ENCODE results near the gene ARHGEF16. TPM values are rescaled to one million over a fixed set of nuclear protein-coding genes. Genes with fewer than 3 reads are reported as not detected.

The ARHGEF16 gene
- total and polyA plus RNA-seq, 5 donors = 0.28 to 2.5 (median 1.6) TPM

DNA sequence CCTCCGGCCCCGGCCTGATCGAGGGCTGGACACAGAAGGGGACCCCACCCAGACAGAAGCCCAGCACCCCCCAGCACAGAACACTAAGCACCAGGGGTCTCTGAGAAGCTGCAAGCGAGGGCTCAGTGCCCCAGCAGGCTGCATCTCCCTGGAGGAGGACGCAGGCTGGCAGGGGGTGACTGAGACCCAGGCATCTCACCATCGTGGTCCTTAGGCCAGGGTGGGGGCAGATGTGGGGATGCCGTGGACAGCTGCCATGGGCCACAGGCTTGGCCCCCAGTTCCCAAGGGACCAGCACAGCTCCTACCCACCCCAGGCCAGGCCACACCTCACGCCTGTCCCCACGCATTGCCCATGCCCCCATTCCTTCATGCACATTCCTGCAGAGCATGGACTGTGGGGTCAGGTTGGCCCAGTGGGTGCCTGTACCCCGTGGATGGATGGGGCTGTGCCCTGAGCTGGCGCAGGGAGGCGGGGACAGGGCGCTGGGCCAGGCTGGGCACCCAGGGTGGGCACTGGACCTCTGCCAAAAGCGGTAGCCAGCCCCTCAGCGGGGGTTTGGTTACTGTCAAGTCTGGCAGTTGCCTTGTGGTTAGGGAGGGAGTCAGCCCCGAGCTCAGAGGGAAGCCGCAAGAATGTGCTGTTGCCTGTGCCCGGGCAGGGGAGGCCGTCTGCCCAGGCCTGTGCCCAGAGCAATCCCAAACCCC, 61.5 kb downstream of the ARHGEF16 start:
- WGBS = 79% methylated on average over 19 of the region's 19 CpGs
- H3K4me1 ChIP-seq (ENCODE audit: control insufficient read depth, insufficient read depth, low read length) = no peaks in the 10 kb centered on the region
- intact Hi-C loops (cut with DNase I) = no loop called here
- H3K27me3 ChIP-seq (ENCODE audit: control insufficient read depth, insufficient read depth) = no peaks in the 10 kb centered on the region
- ATAC-seq (no peak), DNase-seq (no peak)
- H3K4me3 ChIP-seq (ENCODE audit: low read length) = no peak overlapping the region
- H3K9me3 ChIP-seq (ENCODE audit: control insufficient read depth, low read length) = no peaks in the 10 kb centered on the region
- no peak overlapping the region for H3K27ac ChIP-seq (ENCODE audit: low read length)

DNA sequence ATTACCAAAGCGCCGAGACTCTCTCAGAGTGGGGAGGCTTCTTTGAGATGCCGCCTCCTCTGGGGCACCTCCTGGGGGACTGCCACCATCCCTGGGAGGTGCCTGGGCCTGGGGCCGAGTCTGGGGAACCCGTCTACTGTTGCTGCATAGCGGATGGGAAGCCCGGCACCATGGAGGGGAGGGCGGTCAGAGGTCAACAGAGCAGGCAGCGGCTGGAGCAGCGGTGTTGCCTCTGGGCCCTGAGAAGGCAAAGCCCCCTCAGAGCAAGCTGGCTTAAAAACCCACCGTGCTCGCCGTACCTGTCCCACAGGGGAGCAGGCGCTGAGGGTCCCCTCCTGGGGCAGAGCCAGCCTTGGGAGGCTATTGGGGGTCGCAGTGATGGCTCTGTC, 62.0 kb downstream of the ARHGEF16 start:
- no peak for ATAC-seq
- no peaks in the 10 kb centered on the region for H3K4me1 ChIP-seq (ENCODE audit: control insufficient read depth, insufficient read depth, low read length)
- no peak overlapping the region for H3K4me3 ChIP-seq (ENCODE audit: low read length)
- H3K9me3 ChIP-seq (ENCODE audit: control insufficient read depth, low read length) = no peaks in the 10 kb centered on the region
- no peak overlapping the region for H3K27ac ChIP-seq (ENCODE audit: low read length)
- no peaks in the 10 kb centered on the region for H3K27me3 ChIP-seq (ENCODE audit: control insufficient read depth, insufficient read depth)
- no peak for DNase-seq
- intact Hi-C loops (cut with DNase I) = no loop called here
- WGBS = 84% methylated on average over 15 of the region's 15 CpGs

DNA sequence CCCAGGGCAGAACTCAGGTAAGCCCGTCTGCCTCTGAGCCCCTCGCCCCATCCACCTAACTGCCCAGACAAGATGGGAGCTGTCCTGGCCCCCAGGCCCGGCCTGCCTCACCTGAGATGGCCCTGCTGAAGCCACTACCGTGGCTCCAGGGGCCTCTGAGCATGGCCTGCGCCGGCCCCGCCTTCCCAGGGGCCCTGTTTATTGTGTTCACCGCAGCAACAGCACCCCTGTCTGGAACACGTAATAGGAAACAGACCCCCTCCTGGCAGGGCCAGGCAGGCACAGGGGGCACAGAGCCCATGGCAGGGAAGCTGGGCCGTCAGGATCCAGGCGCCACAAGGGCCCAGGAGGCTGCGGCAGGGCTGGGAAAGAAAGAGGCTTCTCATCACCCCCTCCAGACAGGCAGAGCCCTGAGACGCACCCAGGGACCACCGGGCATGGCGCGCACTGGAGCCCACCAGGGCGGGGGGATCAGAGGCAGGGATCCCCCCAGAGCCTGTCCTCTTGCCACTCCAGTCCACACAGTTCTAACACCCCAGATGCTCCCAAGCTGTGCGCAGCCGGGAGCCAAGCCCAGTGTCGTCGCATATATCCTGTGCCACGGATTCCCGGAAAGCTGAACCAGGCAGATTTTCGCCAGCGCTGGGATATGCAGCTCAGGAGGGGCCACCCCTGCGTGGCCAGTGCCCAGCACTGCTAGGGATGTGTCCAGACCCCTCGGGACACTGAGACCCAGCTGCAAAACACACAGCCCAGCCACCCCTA, 62.6 kb downstream of the ARHGEF16 start:
- Histone ChIP-seq H3K9me3 (ENCODE audit: control insufficient read depth, low read length) (no peaks in the 10 kb centered on the region), H3K27ac (ENCODE audit: low read length) (no peak overlapping the region), H3K4me1 (ENCODE audit: control insufficient read depth, insufficient read depth, low read length) (no peaks in the 10 kb centered on the region), H3K27me3 (ENCODE audit: control insufficient read depth, insufficient read depth) (no peaks in the 10 kb centered on the region), H3K4me3 (ENCODE audit: low read length) (no peak overlapping the region)
- ATAC-seq (no peak), DNase-seq (no peak)
- intact Hi-C loops (cut with DNase I) = no loop called here
- WGBS = 88% methylated on average over 27 of the region's 27 CpGs

DNA sequence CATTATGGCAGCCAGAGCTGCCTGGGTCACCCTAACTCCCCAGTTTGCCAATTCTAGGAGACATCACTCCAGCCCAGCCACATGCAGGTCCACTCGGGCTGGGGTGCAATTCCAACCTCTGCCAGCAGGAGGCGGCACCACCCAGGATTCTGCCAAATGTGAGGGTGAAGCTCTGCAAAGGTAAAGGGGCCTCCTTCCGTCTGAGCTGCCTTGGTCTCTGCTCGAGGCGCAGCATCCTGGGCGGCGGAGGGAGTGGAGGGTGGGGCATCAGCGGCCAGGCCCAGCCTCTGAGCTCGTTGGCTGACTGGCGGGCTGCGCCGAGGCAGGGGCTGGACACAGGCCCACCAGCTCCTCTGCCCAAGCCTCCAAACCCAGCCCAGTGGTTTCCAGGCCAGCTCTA, 63.8 kb downstream of the ARHGEF16 start:
- no peaks in the 10 kb centered on the region for H3K27me3 ChIP-seq (ENCODE audit: control insufficient read depth, insufficient read depth)
- no peak overlapping the region for H3K27ac ChIP-seq (ENCODE audit: low read length)
- H3K4me3 ChIP-seq (ENCODE audit: low read length) = no peak overlapping the region
- no peak for DNase-seq
- 94% methylated on average over 12 of the region's 12 CpGs for WGBS
- H3K4me1 ChIP-seq (ENCODE audit: control insufficient read depth, insufficient read depth, low read length) = no peaks in the 10 kb centered on the region
- H3K9me3 ChIP-seq (ENCODE audit: control insufficient read depth, low read length) = no peaks in the 10 kb centered on the region
- no peak for ATAC-seq
- intact Hi-C loops (cut with DNase I) = no loop called here

DNA sequence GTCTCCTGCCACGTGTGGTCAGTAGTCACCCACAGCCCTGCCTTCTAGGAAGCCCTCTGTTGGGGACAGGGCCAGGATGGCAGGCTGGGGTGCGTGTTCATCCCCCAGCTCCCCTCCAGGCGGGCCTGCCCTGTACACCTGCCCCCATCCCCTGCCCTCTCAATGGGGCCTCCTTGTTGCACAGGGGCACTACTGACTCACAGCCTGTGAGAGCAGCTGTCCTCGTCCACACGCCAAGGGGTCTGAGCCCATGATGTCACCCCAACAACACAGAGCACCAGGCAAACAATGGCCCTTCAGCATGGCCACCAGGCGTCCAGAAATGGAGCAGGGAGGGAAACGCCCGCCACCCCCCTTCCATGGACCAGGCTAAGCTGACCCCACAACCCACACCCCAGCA, 64.3 kb downstream of the ARHGEF16 start:
- no peaks in the 10 kb centered on the region for H3K27me3 ChIP-seq (ENCODE audit: control insufficient read depth, insufficient read depth)
- 94% methylated on average over 8 of the region's 8 CpGs for WGBS
- intact Hi-C loops (cut with DNase I) = no loop called here
- no peaks in the 10 kb centered on the region for H3K4me1 ChIP-seq (ENCODE audit: control insufficient read depth, insufficient read depth, low read length)
- H3K27ac ChIP-seq (ENCODE audit: low read length) = no peak overlapping the region
- no peak overlapping the region for H3K4me3 ChIP-seq (ENCODE audit: low read length)
- no peaks in the 10 kb centered on the region for H3K9me3 ChIP-seq (ENCODE audit: control insufficient read depth, low read length)
- DNase-seq (no peak), ATAC-seq (no peak)

DNA sequence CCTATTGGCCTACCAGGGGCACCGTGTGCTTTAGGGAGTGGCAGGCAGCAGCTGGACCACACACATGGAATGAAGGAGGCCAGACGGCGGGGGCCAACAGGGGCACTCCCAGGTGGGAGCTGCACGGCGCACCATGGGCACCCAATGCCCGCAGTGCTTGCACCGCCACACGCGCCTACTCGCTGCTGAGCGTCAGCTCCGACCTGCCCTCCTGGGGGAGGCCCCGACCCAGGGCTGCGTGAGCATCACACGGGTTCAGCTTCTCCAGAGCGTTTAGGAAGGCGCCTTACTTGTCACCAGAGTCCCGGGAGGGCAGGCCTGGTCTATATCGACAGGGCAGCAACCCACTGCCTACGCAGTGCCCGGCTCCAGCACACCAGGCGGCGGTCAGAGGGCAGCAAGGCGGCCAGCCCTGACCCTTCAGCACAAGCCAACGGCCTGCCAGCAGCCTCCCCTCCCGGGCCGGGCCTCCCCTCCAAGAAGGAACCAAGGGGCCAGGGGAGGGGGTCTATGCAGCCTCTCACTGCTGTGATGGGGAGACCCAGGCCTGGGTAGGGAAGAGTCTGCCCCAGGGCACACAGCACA, 64.9 kb downstream of the ARHGEF16 start:
- 95% methylated on average over 27 of the region's 27 CpGs for WGBS
- Histone ChIP-seq H3K9me3 (ENCODE audit: control insufficient read depth, low read length) (no peaks in the 10 kb centered on the region), H3K4me3 (ENCODE audit: low read length) (no peak overlapping the region), H3K27ac (ENCODE audit: low read length) (no peak overlapping the region), H3K27me3 (ENCODE audit: control insufficient read depth, insufficient read depth) (no peaks in the 10 kb centered on the region), H3K4me1 (ENCODE audit: control insufficient read depth, insufficient read depth, low read length) (no peaks in the 10 kb centered on the region)
- intact Hi-C loops (cut with DNase I) = no loop called here
- no peak for ATAC-seq
- DNase-seq = no peak

DNA sequence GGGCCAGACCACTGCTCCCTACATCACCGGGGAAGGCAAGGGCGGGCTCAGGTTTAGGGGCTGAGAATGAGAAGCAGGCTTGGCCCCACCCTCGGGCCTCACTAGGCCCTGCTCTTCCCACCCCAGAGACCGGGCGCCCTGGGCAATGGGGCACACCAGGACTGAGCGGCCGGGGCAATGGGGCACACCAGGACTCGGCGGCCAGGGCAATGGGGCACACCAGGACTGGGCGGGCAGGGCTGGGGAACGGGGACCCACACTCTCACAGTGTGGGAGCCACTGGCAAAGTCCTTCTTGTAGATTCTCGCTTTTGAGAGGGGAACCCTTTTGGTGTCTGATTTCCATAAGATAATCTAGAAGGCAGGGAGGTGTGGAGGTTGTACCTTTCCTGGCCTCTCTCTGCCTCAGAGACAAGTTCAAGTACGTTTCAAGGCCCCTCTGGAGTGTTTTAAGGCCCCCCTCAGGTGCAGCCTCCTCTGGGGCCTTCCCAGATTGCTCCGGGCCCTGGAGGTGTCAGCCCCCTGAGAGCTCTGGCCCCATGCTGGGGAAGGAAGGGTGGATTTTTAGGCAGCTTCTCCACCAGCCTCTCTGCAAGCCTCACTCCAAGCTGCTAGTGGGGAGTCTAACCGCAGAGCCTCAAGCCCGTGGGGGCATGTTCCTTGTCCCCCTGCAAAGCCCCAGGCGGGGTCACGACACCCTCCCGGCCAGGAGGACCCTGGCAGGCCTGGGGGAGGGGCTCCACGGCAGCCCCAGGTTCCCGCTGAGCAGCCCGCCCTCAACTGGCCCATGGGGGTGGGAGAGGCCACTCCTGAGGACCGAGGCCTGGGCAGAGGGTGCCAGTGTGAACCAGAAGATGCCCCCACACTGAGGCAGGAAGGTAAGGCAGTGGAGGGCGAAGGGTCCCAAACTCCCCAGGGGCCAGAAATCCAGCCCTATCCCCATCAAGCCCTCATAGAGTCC, 66.2 kb downstream of the ARHGEF16 start:
- Histone ChIP-seq H3K27ac (ENCODE audit: low read length) (no peak overlapping the region), H3K4me3 (ENCODE audit: low read length) (no peak overlapping the region), H3K4me1 (ENCODE audit: control insufficient read depth, insufficient read depth, low read length) (no peaks in the 10 kb centered on the region), H3K9me3 (ENCODE audit: control insufficient read depth, low read length) (no peaks in the 10 kb centered on the region), H3K27me3 (ENCODE audit: control insufficient read depth, insufficient read depth) (no peaks in the 10 kb centered on the region)
- ATAC-seq = no peak
- no peak for DNase-seq
- WGBS = 86% methylated on average over 24 of the region's 24 CpGs
- intact Hi-C loops (cut with DNase I) = no loop called here

DNA sequence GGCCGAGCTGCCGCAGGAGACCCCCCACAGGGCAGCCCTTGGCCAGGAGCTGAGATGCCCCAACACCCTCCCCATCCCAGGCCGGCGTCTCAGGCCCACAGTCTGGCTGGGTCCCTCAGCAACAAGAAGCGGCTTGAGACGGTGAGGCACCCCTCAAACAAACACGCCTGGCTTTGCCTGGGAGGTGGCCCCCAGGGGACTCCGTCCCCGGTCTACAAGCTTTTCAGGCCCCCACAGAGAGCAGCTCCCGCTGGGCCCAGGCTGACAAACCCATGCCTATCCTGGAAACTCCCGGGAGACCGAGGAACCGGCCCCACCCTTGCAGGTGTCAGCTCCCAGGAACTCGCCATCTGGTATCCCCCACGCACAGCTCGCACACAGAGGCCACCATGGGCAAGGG, 67.0 kb downstream of the ARHGEF16 start:
- H3K9me3 ChIP-seq (ENCODE audit: control insufficient read depth, low read length) = no peaks in the 10 kb centered on the region
- 85% methylated on average over 16 of the region's 16 CpGs for WGBS
- H3K4me1 ChIP-seq (ENCODE audit: control insufficient read depth, insufficient read depth, low read length) = no peaks in the 10 kb centered on the region
- H3K27me3 ChIP-seq (ENCODE audit: control insufficient read depth, insufficient read depth) = no peaks in the 10 kb centered on the region
- H3K4me3 ChIP-seq (ENCODE audit: low read length) = no peak overlapping the region
- ATAC-seq (no peak), DNase-seq (no peak)
- H3K27ac ChIP-seq (ENCODE audit: low read length) = no peak overlapping the region
- intact Hi-C loops (cut with DNase I) = no loop called here

DNA sequence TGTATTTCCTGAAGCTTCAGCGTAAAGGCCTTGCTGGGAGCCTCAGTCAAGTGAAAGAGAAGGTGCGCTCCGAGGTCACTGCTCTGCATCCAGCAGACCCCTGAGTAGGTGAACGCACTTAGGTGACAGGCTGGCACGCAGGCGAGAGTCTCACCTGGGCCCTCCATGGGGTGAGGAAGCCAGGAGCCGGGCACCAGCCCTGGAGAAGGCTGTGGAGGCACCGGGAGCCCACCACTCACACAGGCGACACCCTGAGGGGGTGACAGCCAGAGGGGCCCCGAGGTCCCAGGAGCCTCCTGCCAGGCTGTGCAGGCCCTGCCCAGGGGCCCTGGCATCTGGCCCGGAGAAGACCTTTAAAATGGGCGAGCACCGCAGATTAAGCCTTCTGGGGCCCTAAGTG, 67.6 kb downstream of the ARHGEF16 start:
- Histone ChIP-seq H3K9me3 (ENCODE audit: control insufficient read depth, low read length) (no peaks in the 10 kb centered on the region), H3K27me3 (ENCODE audit: control insufficient read depth, insufficient read depth) (no peaks in the 10 kb centered on the region), H3K4me1 (ENCODE audit: control insufficient read depth, insufficient read depth, low read length) (no peaks in the 10 kb centered on the region), H3K4me3 (ENCODE audit: low read length) (no peak overlapping the region), H3K27ac (ENCODE audit: low read length) (no peak overlapping the region)
- ATAC-seq (no peak), DNase-seq (no peak)
- intact Hi-C loops (cut with DNase I) = no loop called here
- WGBS = 93% methylated on average over 13 of the region's 13 CpGs

DNA sequence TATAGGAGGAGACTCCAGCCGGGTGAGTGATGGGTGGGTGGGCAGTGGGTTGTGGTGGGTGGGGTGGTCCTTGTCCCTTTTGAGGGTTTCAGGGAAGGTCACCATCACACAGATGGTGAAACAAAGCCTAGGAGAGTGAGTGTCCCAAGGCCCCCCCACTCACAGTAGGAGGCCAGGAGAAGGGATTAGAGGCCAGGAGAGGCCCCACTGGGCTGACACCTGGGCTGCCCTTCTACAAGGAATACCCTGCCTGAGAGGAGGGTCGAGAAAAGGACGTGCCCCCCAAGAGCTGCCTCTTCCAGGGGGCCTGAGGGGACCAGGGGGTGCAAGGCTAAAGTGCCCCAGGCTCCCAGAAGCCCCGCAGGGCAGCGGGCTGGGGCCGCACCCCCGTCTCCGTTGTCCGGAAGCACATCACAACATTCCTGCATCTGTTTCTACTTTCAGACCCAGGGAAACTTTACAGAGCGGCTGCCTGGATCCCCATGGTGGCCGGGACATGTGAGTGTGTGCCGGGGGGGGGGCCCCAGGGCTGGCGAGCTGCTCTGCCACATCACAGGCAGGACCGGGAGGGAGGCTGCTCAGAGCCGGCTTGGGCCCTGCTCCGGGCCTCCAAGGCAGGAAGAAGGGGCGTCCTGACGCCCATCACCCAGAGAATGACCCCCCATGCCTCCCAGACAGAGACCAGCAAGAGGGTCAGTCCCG, 68.2 kb downstream of the ARHGEF16 start:
- Histone ChIP-seq H3K4me1 (ENCODE audit: control insufficient read depth, insufficient read depth, low read length) (no peaks in the 10 kb centered on the region), H3K27me3 (ENCODE audit: control insufficient read depth, insufficient read depth) (no peaks in the 10 kb centered on the region), H3K9me3 (ENCODE audit: control insufficient read depth, low read length) (no peaks in the 10 kb centered on the region), H3K27ac (ENCODE audit: low read length) (no peak overlapping the region), H3K4me3 (ENCODE audit: low read length) (no peak overlapping the region)
- no peak for ATAC-seq
- 85% methylated on average over 19 of the region's 19 CpGs for WGBS
- intact Hi-C loops (cut with DNase I) = no loop called here
- DNase-seq = no peak

Measured in right cardiac atrium (tissue), 5 donors.